HUES48 (cell line): ENCODE data around the gene INTS13.
"Not testable (repeated sequence)": the region's sequence is repeated elsewhere in the genome, so short reads cannot be mapped to it uniquely, and the experiment has no call there.

ENCODE experiments used
- H3K27ac ChIP-seq: one replicate; pipeline ENCODE4 v1.7.0; 2013; ENCODE audit warnings: low read depth, low read length, inconsistent platforms
- H3K27me3 ChIP-seq: 2 replicates; pipeline ENCODE4 v1.6.1; 2013; ENCODE audit warnings: mild to moderate bottlenecking, low read length; ENCODE audit not compliant: control insufficient read depth, insufficient read depth
- H3K36me3 ChIP-seq: 2 replicates; pipeline ENCODE4 v1.6.1; 2013; ENCODE audit warnings: low read length; ENCODE audit not compliant: control insufficient read depth, insufficient read depth
- H3K4me1 ChIP-seq: 2 replicates; pipeline ENCODE4 v1.6.1; 2013; ENCODE audit warnings: mild to moderate bottlenecking, low read length; ENCODE audit not compliant: control insufficient read depth, insufficient read depth
- H3K4me3 ChIP-seq: 2 replicates; pipeline ENCODE4 v1.5.1; 2013; ENCODE audit warnings: mild to moderate bottlenecking, low read depth, low read length
- H3K9ac ChIP-seq: 2 replicates; pipeline ENCODE4 v1.6.1; 2013; ENCODE audit warnings: mild to moderate bottlenecking, low read depth, low read length, moderate library complexity
- H3K9me3 ChIP-seq: 2 replicates; pipeline ENCODE4 v1.6.1; 2013; ENCODE audit warnings: low read length; ENCODE audit not compliant: control insufficient read depth, insufficient read depth

INTS13 gene

GRCh38 chr12:26936559-26937442, 980 bp downstream of the INTS13 start:
- Histone ChIP-seq H3K27me3 (no peaks in the 10 kb centered on the region), H3K4me3 (peak overlapping the region; percentile 98), H3K4me1 (peaks cover 14% of the 10 kb centered on the region; the same call in 1 of the 2 replicates), H3K27ac (no peak overlapping the region), H3K9me3 (no peaks in the 10 kb centered on the region), H3K36me3 (peaks cover 28% of the 10 kb centered on the region), H3K9ac (peak overlapping the region; percentile 92)

GRCh38 chr12:26935636-26936378, 2.0 kb downstream of the INTS13 start:
- Histone ChIP-seq H3K27me3 (no peaks in the 10 kb centered on the region), H3K36me3 (peaks cover 35% of the 10 kb centered on the region), H3K9me3 (no peaks in the 10 kb centered on the region), H3K4me1 (peaks cover 14% of the 10 kb centered on the region; the same call in 1 of the 2 replicates), H3K4me3 (peak overlapping the region; percentile 98; the same call in 1 of the 2 replicates), H3K27ac (no peak overlapping the region), H3K9ac (no peak overlapping the region)

GRCh38 chr12:26929590-26929989, 8.2 kb downstream of the INTS13 start:
- Histone ChIP-seq H3K36me3 (peaks cover 91% of the 10 kb centered on the region), H3K27ac (no peak overlapping the region)

GRCh38 chr12:26928661-26929060, 9.1 kb downstream of the INTS13 start:
- Histone ChIP-seq H3K4me3 (no peak overlapping the region), H3K36me3 (peaks cover 93% of the 10 kb centered on the region), H3K27me3 (no peaks in the 10 kb centered on the region), H3K4me1 (no peaks in the 10 kb centered on the region), H3K9ac (no peak overlapping the region), H3K27ac (no peak overlapping the region), H3K9me3 (no peaks in the 10 kb centered on the region)

More at GRCh38 chr12:26929590-26929989, 8.2 kb downstream of the INTS13 start:
- Histone ChIP-seq H3K4me1 (no peaks in the 10 kb centered on the region), H3K4me3 (no peak overlapping the region), H3K9ac (no peak overlapping the region), H3K9me3 (no peaks in the 10 kb centered on the region), H3K27me3 (no peaks in the 10 kb centered on the region)

GRCh38 chr12:26921886-26922285, 15.9 kb downstream of the INTS13 start:
- H3K9ac ChIP-seq = no peak overlapping the region
- peaks cover 78% of the 10 kb centered on the region for H3K36me3 ChIP-seq
- no peaks in the 10 kb centered on the region for H3K9me3 ChIP-seq
- no peaks in the 10 kb centered on the region for H3K27me3 ChIP-seq
- no peak overlapping the region for H3K27ac ChIP-seq
- no peaks in the 10 kb centered on the region for H3K4me1 ChIP-seq
- no peak overlapping the region for H3K4me3 ChIP-seq

- H3K9me3 ChIP-seq = no peaks in the 10 kb centered on the region
- no peak overlapping the region for H3K4me3 ChIP-seq
- H3K4me1 ChIP-seq = no peaks in the 10 kb centered on the region
- no peak overlapping the region for H3K9ac ChIP-seq
- no peak overlapping the region for H3K27ac ChIP-seq
- no peaks in the 10 kb centered on the region for H3K27me3 ChIP-seq
- peaks cover 74% of the 10 kb centered on the region for H3K36me3 ChIP-seq
Measured at GRCh38 chr12:26919216-26919555, 18.6 kb downstream of the INTS13 start.

GRCh38 chr12:26918321-26919215, 19.2 kb downstream of the INTS13 start:
- no peaks in the 10 kb centered on the region for H3K27me3 ChIP-seq
- no peaks in the 10 kb centered on the region for H3K4me1 ChIP-seq
- no peaks in the 10 kb centered on the region for H3K9me3 ChIP-seq
- no peak overlapping the region for H3K9ac ChIP-seq
- H3K4me3 ChIP-seq = no peak overlapping the region
- H3K36me3 ChIP-seq = peaks cover 74% of the 10 kb centered on the region
- H3K27ac ChIP-seq = no peak overlapping the region

- no peak overlapping the region for H3K9ac ChIP-seq
- peaks cover 68% of the 10 kb centered on the region for H3K36me3 ChIP-seq
- no peaks in the 10 kb centered on the region for H3K27me3 ChIP-seq
- H3K4me1 ChIP-seq = no peaks in the 10 kb centered on the region
- H3K9me3 ChIP-seq = no peaks in the 10 kb centered on the region
- no peak overlapping the region for H3K4me3 ChIP-seq
- H3K27ac ChIP-seq = no peak overlapping the region
Measured at GRCh38 chr12:26906704-26907103, 31.1 kb downstream of the INTS13 start.

GRCh38 chr12:26906024-26906423, 31.8 kb downstream of the INTS13 start:
- Histone ChIP-seq H3K4me3 (no peak overlapping the region), H3K36me3 (peaks cover 62% of the 10 kb centered on the region), H3K4me1 (no peaks in the 10 kb centered on the region), H3K9ac (no peak overlapping the region), H3K27me3 (no peaks in the 10 kb centered on the region), H3K9me3 (no peaks in the 10 kb centered on the region), H3K27ac (no peak overlapping the region)

GRCh38 chr12:26903396-26903795, 34.4 kb downstream of the INTS13 start:
- H3K9me3 ChIP-seq, H3K4me3 ChIP-seq, H3K4me1 ChIP-seq, H3K27me3 ChIP-seq, H3K9ac ChIP-seq, H3K27ac ChIP-seq: not testable (repeated sequence)
- H3K36me3 ChIP-seq = peaks cover 46% of the 10 kb centered on the region
